ENCODE data around the gene EDC4. TPM values are rescaled to one million over a fixed set of nuclear protein-coding genes. Genes with fewer than 3 reads are reported as not detected.

Gene EDC4
- polyA plus RNA-seq, 4 donors: 80.6 to 93.6 (median 86.7) TPM

GRCh38 chr16:67928147-67928546 lies 55.3 kb downstream of the EDC4 start:
- DNase-seq (ENCODE audit: low read depth in 4 of 4, low spot score in 3 of 4): no peak

- peak in 2 of 4 donors; percentile 31 to 48 for DNase-seq (ENCODE audit: low read depth in 4 of 4, low spot score in 3 of 4)
Observed at GRCh38 chr16:67928561-67929364, 55.9 kb downstream of the EDC4 start.

DNA sequence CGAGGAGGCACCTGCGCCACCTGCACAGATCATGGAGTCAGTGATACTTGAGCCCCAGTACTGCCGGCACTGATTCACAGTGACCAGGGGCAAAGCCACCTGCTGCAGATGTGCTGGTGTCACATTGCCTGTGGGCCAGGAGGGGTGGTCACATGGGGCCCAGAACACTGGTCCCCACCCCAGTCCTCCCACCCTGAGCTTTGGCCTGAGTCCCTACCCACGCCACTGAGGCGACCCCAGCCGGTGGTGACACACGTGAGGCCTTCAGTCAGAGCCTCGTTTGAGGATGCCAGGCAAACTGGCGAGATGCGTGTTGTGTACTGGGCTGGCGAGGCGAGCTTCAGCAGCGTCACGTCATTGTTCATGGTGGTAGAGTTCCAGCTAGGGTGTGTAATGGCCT lies 57.3 kb downstream of the EDC4 start:
- no peak for DNase-seq (ENCODE audit: low read depth in 4 of 4, low spot score in 3 of 4)

- no peak for DNase-seq (ENCODE audit: low read depth in 4 of 4, low spot score in 3 of 4)
Observed at GRCh38 chr16:67930678-67931211, 57.9 kb downstream of the EDC4 start.

Other genes starting within 250 kb of the EDC4 start
- 1 to 10 TPM in 2 of 4 donors, under 1 TPM in 2; 0.87 to 1.5 (median 1.1) TPM for gene CARMIL2, start 227.9 kb upstream of the EDC4 start, polyA plus RNA-seq (ENCODE audit: insufficient read length in 4 of 4)
- 10 to 100 TPM; 21.0 to 28.9 (median 23.4) TPM for gene ACD, start 212.8 kb upstream of the EDC4 start, polyA plus RNA-seq (ENCODE audit: insufficient read length in 4 of 4)
- gene PARD6A, start 212.1 kb upstream of the EDC4 start, polyA plus RNA-seq (ENCODE audit: insufficient read length in 4 of 4): 1 to 10 TPM; 2.1 to 4.3 (median 3.2) TPM
- 10 to 100 TPM; 20.4 to 31.1 (median 24.8) TPM for gene ENKD1, start 206.3 kb upstream of the EDC4 start, polyA plus RNA-seq (ENCODE audit: insufficient read length in 4 of 4)
- 1 to 10 TPM; 2.7 to 4.6 (median 3.4) TPM for gene C16orf86, start 206.2 kb upstream of the EDC4 start, polyA plus RNA-seq (ENCODE audit: insufficient read length in 4 of 4)
- gene GFOD2, start 153.7 kb upstream of the EDC4 start, polyA plus RNA-seq (ENCODE audit: insufficient read length in 4 of 4): 10 to 100 TPM; 20.5 to 24.9 (median 21.5) TPM
- gene RANBP10, start 66.5 kb upstream of the EDC4 start, polyA plus RNA-seq (ENCODE audit: insufficient read length in 4 of 4): 10 to 100 TPM; 21.6 to 28.5 (median 22.3) TPM
- gene TSNAXIP1, start 66.2 kb upstream of the EDC4 start, polyA plus RNA-seq (ENCODE audit: insufficient read length in 4 of 4): 1 to 10 TPM; 7.3 to 9.0 (median 7.7) TPM
- gene THAP11, start 30.7 kb upstream of the EDC4 start, polyA plus RNA-seq (ENCODE audit: insufficient read length in 4 of 4): 10 to 100 TPM; 30.4 to 33.8 (median 32.1) TPM
- gene NUTF2, start 26.1 kb upstream of the EDC4 start, polyA plus RNA-seq (ENCODE audit: insufficient read length in 4 of 4): 100 to 1,000 TPM; 121 to 130 (median 129) TPM
- 10 to 100 TPM; 42.0 to 51.5 (median 46.9) TPM for gene CENPT, start 25.4 kb upstream of the EDC4 start, polyA plus RNA-seq (ENCODE audit: insufficient read length in 4 of 4)
- gene NRN1L, start 11.8 kb downstream of the EDC4 start, polyA plus RNA-seq (ENCODE audit: insufficient read length in 4 of 4): under 1 TPM in 2 of 4 donors, not detected in 2; 0.31 to 0.95 TPM
- 10 to 100 TPM; 33.7 to 41.8 (median 37.9) TPM for gene PSKH1, start 20.2 kb downstream of the EDC4 start, polyA plus RNA-seq (ENCODE audit: insufficient read length in 4 of 4)
- 1 to 10 TPM; 3.0 to 8.9 (median 5.7) TPM for gene CTRL, start 58.8 kb downstream of the EDC4 start, polyA plus RNA-seq (ENCODE audit: insufficient read length in 4 of 4)
- gene PSMB10, start 63.8 kb downstream of the EDC4 start, polyA plus RNA-seq (ENCODE audit: insufficient read length in 4 of 4): 10 to 100 TPM; 20.0 to 30.3 (median 21.3) TPM
- 10 to 100 TPM; 15.8 to 21.7 (median 19.1) TPM for gene LCAT, start 71.1 kb downstream of the EDC4 start, polyA plus RNA-seq (ENCODE audit: insufficient read length in 4 of 4)
- 10 to 100 TPM; 33.6 to 38.0 (median 36.5) TPM for gene SLC12A4, start 95.6 kb downstream of the EDC4 start, polyA plus RNA-seq (ENCODE audit: insufficient read length in 4 of 4)
- under 1 TPM in 3 of 4 donors, not detected in 1; 0.06 to 0.37 (median 0.14) TPM for gene DPEP3, start 107.4 kb downstream of the EDC4 start, polyA plus RNA-seq (ENCODE audit: insufficient read length in 4 of 4)
- gene DPEP2, start 126.4 kb downstream of the EDC4 start, polyA plus RNA-seq (ENCODE audit: insufficient read length in 4 of 4): under 1 TPM; 0.44 to 0.78 (median 0.70) TPM
- gene DPEP2NB, start 142.9 kb downstream of the EDC4 start, polyA plus RNA-seq (ENCODE audit: insufficient read length in 4 of 4): not detected
- gene DDX28, start 150.2 kb downstream of the EDC4 start, polyA plus RNA-seq (ENCODE audit: insufficient read length in 4 of 4): 10 to 100 TPM in 3 of 4 donors, 1 to 10 TPM in 1; 9.9 to 12.1 (median 10.9) TPM
- gene DUS2, start 150.2 kb downstream of the EDC4 start, polyA plus RNA-seq (ENCODE audit: insufficient read length in 4 of 4): 10 to 100 TPM; 13.2 to 17.2 (median 15.1) TPM
- 10 to 100 TPM; 32.2 to 39.0 (median 35.9) TPM for gene NFATC3, start 212.3 kb downstream of the EDC4 start, polyA plus RNA-seq (ENCODE audit: insufficient read length in 4 of 4)